Right atrium auricular region (tissue), 2 donors: ENCODE measurements around the gene MYLK3. TPM values are rescaled to one million over a fixed set of nuclear protein-coding genes. Genes with fewer than 3 reads are reported as not detected.

Experiments used
- DNase-seq: peaks from one replicate; pipeline ENCODE4 v3.0.0-alpha.2; 2019; ENCODE audit warnings: low spot score
- H3K27ac ChIP-seq, 2 donors: fragments of 200-600 bp; sonication (generic); 1 replicate in 1 of 2; 2 replicates in 1 of 2; pipeline ENCODE4 v1.5.1; 2016 to 2019
- H3K27me3 ChIP-seq, 2 donors: fragments of 200-600 bp; sonication (generic); one replicate each; pipeline versions ENCODE4 v1.5.1 to v1.6.0; 2017 to 2019
- H3K36me3 ChIP-seq: fragments of 200-600 bp; sonication (generic); one replicate; pipeline ENCODE4 v1.5.1; 2016
- H3K4me1 ChIP-seq, 2 donors: fragments of 200-600 bp; sonication (generic); one replicate each; pipeline versions ENCODE4 v1.5.1 to v1.6.0; 2017 to 2019
- H3K4me3 ChIP-seq, 2 donors: fragments of 200-600 bp; sonication (generic); 1 replicate in 1 of 2; 2 replicates in 1 of 2; pipeline ENCODE4 v1.5.1; 2017 to 2019; ENCODE audit warnings: mild to moderate bottlenecking in 1 of 2, moderate library complexity in 1 of 2
- H3K9me3 ChIP-seq, 2 donors: fragments of 200-600 bp; sonication (generic); one replicate each; pipeline ENCODE4 v1.5.1; 2019
- total RNA-seq, 2 donors: library from RNA; depleted of rRNA; stranded (reverse); fragments of >200 nt; gene quantifications; one replicate each; pipeline ENCODE4 v1.1.0, GENCODE V29; 2016
- TF ChIP-seq, protein P1 (sequence below), 2 donors: fragments of 200-600 bp; sonication (generic); IDR thresholded peaks; one replicate each; pipeline ENCODE4 v1.5.1; 2019; ENCODE audit warnings: antibody characterized with exemption in 2 of 2

The MYLK3 gene
- total RNA-seq, 2 donors from 2014 or later: 275 to 456 TPM

DNA sequence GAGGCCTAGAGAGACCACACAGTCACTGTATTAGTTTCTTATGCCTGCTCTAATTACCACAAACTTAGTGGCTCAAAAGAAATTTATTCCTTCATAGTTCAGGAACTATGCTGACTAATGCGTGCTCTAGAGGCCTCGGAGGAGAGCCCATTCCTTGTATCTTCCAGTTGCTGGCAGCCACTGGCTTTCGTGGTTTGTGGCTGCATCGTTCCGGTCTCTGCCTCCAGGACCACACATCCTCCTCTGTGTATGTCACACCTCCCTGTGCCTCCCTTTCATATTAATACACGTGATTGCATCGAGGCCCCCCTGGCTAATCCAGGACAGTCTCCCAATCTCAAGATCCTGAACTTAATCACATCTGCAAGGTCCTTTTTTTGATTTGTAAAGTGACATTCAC, 16.9 kb upstream of the MYLK3 start:
- H3K9me3 ChIP-seq: no peaks in the 10 kb centered on the region
- peaks cover 0 to 11% of the 10 kb centered on the region in 2 donors for H3K4me1 ChIP-seq
- H3K27me3 ChIP-seq: no peaks in the 10 kb centered on the region
- DNase-seq: no peak
- TF ChIP-seq, protein P1, sequence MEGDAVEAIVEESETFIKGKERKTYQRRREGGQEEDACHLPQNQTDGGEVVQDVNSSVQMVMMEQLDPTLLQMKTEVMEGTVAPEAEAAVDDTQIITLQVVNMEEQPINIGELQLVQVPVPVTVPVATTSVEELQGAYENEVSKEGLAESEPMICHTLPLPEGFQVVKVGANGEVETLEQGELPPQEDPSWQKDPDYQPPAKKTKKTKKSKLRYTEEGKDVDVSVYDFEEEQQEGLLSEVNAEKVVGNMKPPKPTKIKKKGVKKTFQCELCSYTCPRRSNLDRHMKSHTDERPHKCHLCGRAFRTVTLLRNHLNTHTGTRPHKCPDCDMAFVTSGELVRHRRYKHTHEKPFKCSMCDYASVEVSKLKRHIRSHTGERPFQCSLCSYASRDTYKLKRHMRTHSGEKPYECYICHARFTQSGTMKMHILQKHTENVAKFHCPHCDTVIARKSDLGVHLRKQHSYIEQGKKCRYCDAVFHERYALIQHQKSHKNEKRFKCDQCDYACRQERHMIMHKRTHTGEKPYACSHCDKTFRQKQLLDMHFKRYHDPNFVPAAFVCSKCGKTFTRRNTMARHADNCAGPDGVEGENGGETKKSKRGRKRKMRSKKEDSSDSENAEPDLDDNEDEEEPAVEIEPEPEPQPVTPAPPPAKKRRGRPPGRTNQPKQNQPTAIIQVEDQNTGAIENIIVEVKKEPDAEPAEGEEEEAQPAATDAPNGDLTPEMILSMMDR (IDR thresholded peaks at IDR 0.05): no peak
- no peaks in the 10 kb centered on the region for H3K36me3 ChIP-seq
- H3K27ac ChIP-seq: peak overlapping the region; percentile 66 to 90
- H3K4me3 ChIP-seq: no peak overlapping the region

DNA sequence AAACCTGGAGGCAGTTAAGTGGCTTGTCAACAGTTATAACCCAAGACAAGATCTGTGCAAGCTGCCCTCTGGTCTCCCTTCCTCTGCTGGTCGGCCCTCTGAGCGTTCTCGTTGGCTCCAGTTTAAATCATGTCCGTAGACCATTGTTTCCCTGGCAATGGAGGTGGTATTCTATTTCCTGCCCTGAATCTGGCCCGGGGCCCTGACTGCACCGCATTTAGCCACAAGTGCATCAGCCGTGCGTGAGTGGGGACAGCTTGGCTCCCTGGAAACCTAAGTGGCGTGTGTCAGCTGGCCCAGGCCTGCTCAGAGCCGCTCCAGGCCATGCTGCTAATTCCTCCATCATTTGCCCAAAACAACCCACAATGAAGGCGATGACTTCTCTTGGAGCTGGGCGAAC, 15.0 kb upstream of the MYLK3 start:
- DNase-seq: peak; percentile 69
- Histone ChIP-seq H3K9me3 (no peaks in the 10 kb centered on the region), H3K27me3 (no peaks in the 10 kb centered on the region), H3K27ac (peak overlapping the region; percentile 71 to 90), H3K4me3 (peak overlapping the region; percentile 42 to 45), H3K4me1 (peaks cover 0 to 11% of the 10 kb centered on the region in 2 donors), H3K36me3 (no peaks in the 10 kb centered on the region)
- TF ChIP-seq, protein P1 (IDR thresholded peaks at IDR 0.05): no peak

DNA sequence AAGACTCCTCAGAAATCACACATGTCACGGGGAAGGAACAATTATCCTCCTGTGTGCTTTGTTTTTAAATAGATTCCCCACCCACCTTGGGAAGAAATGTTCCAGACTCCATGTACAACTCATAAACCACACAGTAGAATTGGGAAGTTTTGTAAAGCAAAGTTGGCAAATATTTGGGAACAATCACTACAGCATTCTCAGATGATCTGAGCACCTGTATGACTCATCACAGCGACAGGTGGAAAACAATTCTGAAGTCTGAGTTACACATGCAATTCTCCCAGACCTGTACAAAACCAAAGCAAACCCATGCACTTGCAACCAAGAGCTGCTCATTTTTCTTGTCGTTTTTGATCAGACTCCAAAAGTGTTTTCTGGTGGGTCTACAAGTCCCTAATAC, 14.4 kb upstream of the MYLK3 start:
- Histone ChIP-seq H3K9me3 (no peaks in the 10 kb centered on the region), H3K27ac (peak overlapping the region; percentile 71 to 90), H3K27me3 (no peaks in the 10 kb centered on the region), H3K4me3 (peak overlapping the region; percentile 42 to 45), H3K36me3 (no peaks in the 10 kb centered on the region), H3K4me1 (peaks cover 0 to 15% of the 10 kb centered on the region in 2 donors)
- TF ChIP-seq, protein P1 (IDR thresholded peaks at IDR 0.05): no peak
- no peak for DNase-seq

DNA sequence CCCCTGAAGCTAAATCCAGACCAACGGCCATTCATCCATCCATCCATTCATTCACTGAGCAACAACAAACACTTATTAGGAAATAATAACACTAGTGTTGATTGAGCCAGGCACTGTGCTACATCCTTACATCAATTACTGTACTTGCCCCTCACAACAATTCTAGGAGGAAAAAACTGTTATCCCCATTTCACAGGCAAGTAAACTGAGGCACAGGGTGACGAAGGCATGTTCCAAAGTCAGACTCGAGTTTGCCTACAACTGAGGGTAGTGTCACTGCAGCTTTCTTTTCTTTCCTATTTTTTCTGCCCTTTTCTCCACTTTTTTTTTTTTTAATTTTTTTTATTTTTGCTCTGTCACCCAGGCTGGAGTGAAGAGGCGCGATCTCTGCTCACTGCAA, 11.2 kb upstream of the MYLK3 start:
- Histone ChIP-seq H3K4me1 (peaks cover 0 to 24% of the 10 kb centered on the region in 2 donors), H3K4me3 (peak overlapping the region; percentile 42 to 45), H3K27ac (peak overlapping the region; percentile 71 to 90), H3K27me3 (no peaks in the 10 kb centered on the region), H3K9me3 (no peaks in the 10 kb centered on the region), H3K36me3 (no peaks in the 10 kb centered on the region)
- no peak for DNase-seq
- TF ChIP-seq, protein P1 (IDR thresholded peaks at IDR 0.05): no peak

DNA sequence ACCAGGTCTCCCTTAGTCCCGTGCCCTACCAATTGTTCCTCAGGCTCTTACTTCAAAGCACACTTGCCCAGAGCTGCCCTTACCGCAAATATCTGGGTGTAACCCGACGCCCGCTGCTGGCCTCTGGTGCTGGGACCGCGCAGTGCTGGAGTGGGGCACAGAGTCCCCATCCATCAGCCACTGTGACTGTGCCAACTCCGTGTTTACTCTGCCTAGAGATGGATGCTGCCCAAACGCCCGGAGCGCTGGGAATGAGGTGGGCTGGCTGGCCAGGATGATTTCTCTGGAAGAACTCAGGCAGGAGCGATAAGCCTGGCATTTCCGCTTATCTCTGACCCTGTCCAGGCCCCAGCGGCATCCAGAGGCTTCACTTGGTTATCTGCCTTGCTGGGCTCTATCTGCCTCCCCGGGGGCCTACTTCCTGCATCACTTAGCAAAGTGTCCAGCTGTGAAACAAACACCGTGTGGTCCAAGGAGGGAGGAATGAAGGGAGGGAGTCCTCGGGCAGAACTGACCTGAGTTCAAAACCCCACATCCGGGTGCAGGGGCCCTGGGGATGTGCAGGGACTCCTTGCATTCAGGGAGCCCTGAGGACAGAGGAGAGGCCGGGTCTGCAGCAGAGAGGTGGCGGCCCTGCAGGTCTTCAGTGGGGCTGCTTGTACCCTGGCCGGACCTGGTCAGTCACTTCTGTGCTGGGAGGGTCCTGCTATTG, 9.4 kb upstream of the MYLK3 start:
- peak; percentile 67 for DNase-seq
- Histone ChIP-seq H3K4me1 (peaks cover 0 to 13% of the 10 kb centered on the region in 2 donors), H3K9me3 (no peaks in the 10 kb centered on the region), H3K27me3 (no peaks in the 10 kb centered on the region), H3K4me3 (peak overlapping the region; percentile 36 to 45), H3K27ac (peak overlapping the region; percentile 86 to 95), H3K36me3 (no peaks in the 10 kb centered on the region)
- TF ChIP-seq, protein P1 (IDR thresholded peaks at IDR 0.05): no peak
